GM18499 (cell line): ENCODE data around the gene SLC37A4.
"Not testable (repeated sequence)": the region's sequence is repeated elsewhere in the genome, so short reads cannot be mapped to it uniquely, and the experiment has no call there.

ENCODE experiments used
- ATAC-seq: cut with Tn5 transposase; IDR thresholded peaks from one replicate; pipeline ENCODE4 v1.9.1; 2021; ENCODE audit warnings: moderate number of reproducible peaks; ENCODE audit not compliant: insufficient read depth, unreplicated experiment

Gene SLC37A4

DNA sequence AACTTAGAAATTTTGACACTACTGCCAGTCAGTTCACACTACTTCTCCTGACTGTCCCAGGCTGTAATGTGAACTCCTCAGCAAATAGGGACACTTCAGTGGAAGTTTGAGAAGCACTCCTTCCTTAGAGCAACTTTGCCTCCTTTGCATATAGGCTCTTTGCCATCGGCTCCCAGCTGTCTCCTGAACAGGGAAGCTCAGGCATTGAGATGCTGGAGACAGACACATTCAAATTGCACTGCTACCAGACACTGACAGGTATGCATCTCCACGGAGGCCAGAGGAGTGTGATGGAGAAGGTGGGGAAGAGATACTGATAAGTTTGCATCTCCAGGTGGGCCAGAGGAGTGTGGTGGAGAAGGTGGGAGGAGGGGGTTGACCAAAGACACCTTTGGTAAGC lies 10.7 kb downstream of the SLC37A4 start:
- no peak for ATAC-seq

GRCh38 chr11:119018074-119018938 lies 12.4 kb downstream of the SLC37A4 start, which contains the start of the genes RPS25 and TRAPPC4:
TSS of gene RPS25 (minus strand) at chr11:119018343. CDS start at chr11:119018284, 59 bp downstream.
TSS of gene TRAPPC4 (plus strand) at chr11:119018766. CDS start at chr11:119018796, 30 bp downstream.
- ATAC-seq: peak; percentile 71

DNA sequence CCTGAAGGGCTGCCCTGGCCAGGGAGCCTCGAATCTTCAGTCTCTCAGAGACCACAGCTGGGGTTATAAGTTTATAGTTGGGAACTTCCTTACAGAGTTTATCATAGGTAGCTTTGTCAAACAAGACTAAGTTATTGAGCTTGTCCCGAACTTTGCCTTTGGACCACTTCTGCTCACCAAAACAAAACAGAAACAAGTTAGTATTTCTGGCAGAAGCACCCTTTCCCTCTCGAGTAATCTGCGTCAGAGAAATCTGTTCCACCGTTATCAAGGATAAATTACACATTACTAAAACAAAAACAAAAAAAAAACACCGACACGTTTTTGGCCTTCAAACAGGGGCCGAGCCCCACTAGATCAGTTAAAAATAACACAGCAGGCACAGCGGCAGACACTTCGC lies 13.3 kb downstream of the SLC37A4 start:
- ATAC-seq: not testable (repeated sequence)

- no peak for ATAC-seq
Measured at GRCh38 chr11:119016216-119017009, 14.3 kb downstream of the SLC37A4 start.

- ATAC-seq: no peak
Measured at GRCh38 chr11:119015054-119015611, 15.5 kb downstream of the SLC37A4 start.

- ATAC-seq: no peak
Measured at GRCh38 chr11:119014209-119014924, 16.3 kb downstream of the SLC37A4 start.

- no peak for ATAC-seq
Measured at GRCh38 chr11:119012629-119013170, 18.0 kb downstream of the SLC37A4 start.

DNA sequence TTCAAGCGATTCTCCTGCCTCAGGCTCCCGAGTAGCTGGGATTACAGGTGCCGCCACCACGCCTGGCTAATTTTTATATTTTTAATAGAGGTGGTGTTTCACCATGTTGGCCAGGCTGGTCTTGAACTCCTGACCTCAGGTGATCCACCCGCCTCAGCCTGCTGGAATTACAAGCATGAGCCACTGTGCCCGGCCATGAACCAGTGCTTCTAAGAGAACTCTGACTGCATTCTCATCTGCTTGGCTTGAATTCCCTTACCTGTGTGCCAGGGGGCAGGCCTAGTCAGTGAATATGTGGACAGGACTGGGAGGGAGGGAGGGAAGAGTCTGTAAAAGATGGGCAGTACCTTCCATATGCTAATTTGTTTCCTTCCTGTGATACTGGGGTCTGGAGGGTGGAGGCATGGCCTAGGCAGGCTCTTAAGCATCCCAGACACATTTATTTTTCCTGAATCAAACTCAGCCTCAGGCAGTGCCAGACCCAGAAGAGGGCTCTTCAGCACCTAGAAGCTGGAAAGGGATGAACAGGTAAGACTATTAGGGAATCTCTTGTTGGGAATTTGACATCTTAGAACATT lies 19.1 kb downstream of the SLC37A4 start:
- no peak for ATAC-seq

- ATAC-seq: no peak
Measured at GRCh38 chr11:119006656-119007055, 24.0 kb downstream of the SLC37A4 start.

GRCh38 chr11:119000906-119001305 lies 29.8 kb downstream of the SLC37A4 start:
- no peak for ATAC-seq

DNA sequence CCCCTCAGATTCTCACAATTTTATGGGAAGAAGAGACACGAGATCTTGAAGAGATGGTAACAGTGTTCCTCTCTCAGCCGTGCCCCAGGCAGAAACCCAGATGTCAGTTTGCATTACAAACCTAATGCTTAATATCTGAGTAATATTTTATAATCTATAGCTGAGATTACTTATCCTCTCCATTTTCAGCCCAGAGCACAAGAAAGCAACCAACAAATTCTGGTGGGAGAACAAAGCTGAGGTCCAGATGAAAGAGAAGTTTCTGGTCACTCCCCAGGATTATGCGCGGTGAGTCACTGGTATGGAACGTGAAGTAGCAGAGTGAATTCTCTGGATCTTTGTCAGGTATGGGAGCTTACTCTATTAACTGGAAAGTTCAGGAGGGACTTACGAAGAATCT lies 31.9 kb downstream of the SLC37A4 start:
- ATAC-seq: no peak

GRCh38 chr11:118998388-118998717 lies 32.3 kb downstream of the SLC37A4 start:
- ATAC-seq: peak; percentile 8

- ATAC-seq: peak; percentile 65
Measured at GRCh38 chr11:118997627-118998387, 32.9 kb downstream of the SLC37A4 start, which contains the start of gene CENATAC. TSS of gene CENATAC (plus strand) at chr11:118998138. CDS start at chr11:118998198, 60 bp downstream.

GRCh38 chr11:118996926-118997626 lies 33.6 kb downstream of the SLC37A4 start:
- ATAC-seq: no peak

- not testable (repeated sequence) for ATAC-seq
Measured at GRCh38 chr11:118991486-118992038, 39.1 kb downstream of the SLC37A4 start.

GRCh38 chr11:118988280-118988679 lies 42.4 kb downstream of the SLC37A4 start:
- ATAC-seq: no peak

- ATAC-seq: no peak
Measured at GRCh38 chr11:118984825-118985224, 45.9 kb downstream of the SLC37A4 start.

- ATAC-seq: not testable (repeated sequence)
Measured at GRCh38 chr11:118984337-118984736, 46.3 kb downstream of the SLC37A4 start.
